Parathyroid adenoma (tissue), 2 donors: Measurements from ENCODE around the gene MTUS2.

ENCODE experiments used
- H2AFZ ChIP-seq: fragments of 300-600 bp; sonication (generic); one replicate; pipeline ENCODE4 v1.7.0; 2017; ENCODE audit warnings: antibody characterized with exemption, mild to moderate bottlenecking
- H3K27ac ChIP-seq: fragments of 300-600 bp; sonication (generic); one replicate; pipeline ENCODE4 v1.7.0; 2017
- H3K27me3 ChIP-seq: fragments of 300-600 bp; sonication (generic); one replicate; pipeline ENCODE4 v1.7.0; 2017; ENCODE audit warnings: low read length; ENCODE audit not compliant: control insufficient read depth, insufficient read depth
- H3K36me3 ChIP-seq: fragments of 300-600 bp; sonication (generic); one replicate; pipeline ENCODE4 v1.7.0; 2017; ENCODE audit warnings: low read length; ENCODE audit not compliant: control insufficient read depth, insufficient read depth
- H3K4me1 ChIP-seq: fragments of 300-600 bp; sonication (generic); one replicate; pipeline ENCODE4 v1.7.0; 2017; ENCODE audit warnings: control low read depth
- H3K4me2 ChIP-seq: fragments of 300-600 bp; sonication (generic); one replicate; pipeline ENCODE4 v1.7.0; 2017; ENCODE audit warnings: low read length
- H3K4me3 ChIP-seq: fragments of 300-600 bp; sonication (generic); one replicate; pipeline ENCODE4 v1.7.0; 2017; ENCODE audit warnings: low read depth, low read length
- H3K79me2 ChIP-seq: fragments of 300-600 bp; sonication (generic); one replicate; pipeline ENCODE4 v1.7.0; 2017; ENCODE audit warnings: control low read depth
- H3K9ac ChIP-seq: fragments of 300-600 bp; sonication (generic); one replicate; pipeline ENCODE4 v1.7.0; 2017; ENCODE audit warnings: mild to moderate bottlenecking
- H3K9me3 ChIP-seq: fragments of 300-600 bp; sonication (generic); one replicate; pipeline ENCODE4 v1.7.0; 2017; ENCODE audit warnings: low read length; ENCODE audit not compliant: control insufficient read depth
- CTCF ChIP-seq: fragments of 300-600 bp; sonication (generic); IDR thresholded peaks from one replicate; pipeline ENCODE4 v1.7.0; 2017; ENCODE audit warnings: antibody characterized with exemption, mild to moderate bottlenecking
- donor health status: primary hyperparathyroidism.

The MTUS2 gene

DNA sequence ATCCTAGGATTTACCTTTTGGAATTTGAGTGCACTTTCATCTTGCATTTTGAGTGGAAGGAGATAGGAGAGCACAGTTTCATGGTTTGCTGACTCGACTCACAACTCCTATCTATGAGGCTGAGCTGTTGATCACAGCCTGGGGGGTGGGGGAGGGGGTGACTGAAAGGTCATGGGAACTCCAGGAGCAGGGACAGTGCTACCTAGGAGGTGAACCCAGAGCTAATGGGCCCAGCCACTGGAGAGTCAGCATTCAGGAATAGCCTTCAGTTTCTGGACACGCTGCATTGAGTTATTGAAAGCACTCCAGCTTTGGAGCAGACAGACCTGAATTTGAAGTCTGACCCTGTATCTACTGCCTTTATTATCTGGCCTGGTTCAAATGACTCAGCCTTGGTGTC lies 435.4 kb downstream of the MTUS2 start:
- TF ChIP-seq CTCF, result no peak

DNA sequence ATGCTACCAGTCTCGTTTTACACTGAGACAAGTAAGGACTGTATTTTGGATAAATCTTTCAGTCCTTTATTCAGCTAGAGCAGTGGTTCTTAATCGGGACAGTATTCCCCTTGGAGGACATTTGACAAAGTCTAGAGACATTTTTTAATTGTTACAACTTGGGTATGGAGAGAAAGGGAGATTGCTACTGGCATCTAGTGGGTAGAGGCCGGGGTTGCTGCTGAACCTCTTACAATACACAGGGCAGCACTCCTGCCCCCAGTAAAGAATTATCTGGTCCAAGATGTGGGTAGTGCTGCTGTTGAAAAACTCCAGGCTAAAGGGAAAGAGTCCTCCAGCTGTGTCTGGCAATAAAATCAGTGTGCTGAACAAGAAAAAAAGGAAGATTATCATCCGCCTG lies 440.5 kb downstream of the MTUS2 start:
- no peaks in the 10 kb centered on the region for H3K4me1 ChIP-seq
- no peak overlapping the region for H3K4me3 ChIP-seq
- H3K4me2 ChIP-seq, result no peak overlapping the region
- no peak for TF ChIP-seq CTCF
- no peaks in the 10 kb centered on the region for H3K9me3 ChIP-seq
- no peak overlapping the region for H3K27ac ChIP-seq
- H3K27me3 ChIP-seq, result no peaks in the 10 kb centered on the region
- no peak overlapping the region for H3K9ac ChIP-seq
- H3K36me3 ChIP-seq, result no peaks in the 10 kb centered on the region
- no peak overlapping the region for H2AFZ ChIP-seq
- H3K79me2 ChIP-seq, result no peaks in the 10 kb centered on the region

More for the DNA sequence above, 435.4 kb downstream of the MTUS2 start:
- Histone ChIP-seq H3K9ac (no peak overlapping the region), H3K27ac (no peak overlapping the region), H3K27me3 (no peaks in the 10 kb centered on the region), H3K4me3 (no peak overlapping the region), H3K4me1 (no peaks in the 10 kb centered on the region), H3K9me3 (no peaks in the 10 kb centered on the region), H3K4me2 (no peak overlapping the region), H2AFZ (no peak overlapping the region), H3K79me2 (no peaks in the 10 kb centered on the region), H3K36me3 (no peaks in the 10 kb centered on the region)

DNA sequence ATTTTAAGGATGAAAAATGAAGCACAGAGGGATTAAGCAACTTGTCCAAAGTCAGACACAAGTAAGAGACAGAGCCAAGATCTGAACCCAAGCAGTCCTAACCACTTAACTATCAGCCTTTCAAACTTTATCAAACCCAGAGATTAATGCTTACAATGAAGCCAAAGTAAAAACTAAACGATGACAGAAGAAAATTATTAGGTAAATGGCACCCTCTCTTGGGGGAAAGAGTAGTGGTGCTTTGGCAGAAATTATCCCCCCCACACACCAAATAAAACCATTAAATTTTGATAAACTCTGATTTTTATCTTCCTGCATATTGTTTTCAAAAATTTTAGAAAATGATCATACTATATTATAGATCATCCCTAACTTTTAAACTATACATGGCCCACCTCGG lies 446.1 kb downstream of the MTUS2 start:
- Histone ChIP-seq H3K4me2 (no peak overlapping the region), H3K9me3 (no peaks in the 10 kb centered on the region), H3K79me2 (no peaks in the 10 kb centered on the region), H3K27ac (no peak overlapping the region), H3K27me3 (no peaks in the 10 kb centered on the region), H3K36me3 (no peaks in the 10 kb centered on the region), H3K4me1 (no peaks in the 10 kb centered on the region), H3K9ac (no peak overlapping the region), H3K4me3 (no peak overlapping the region), H2AFZ (no peak overlapping the region)
- no peak for TF ChIP-seq CTCF

GRCh38 chr13:29266756-29267733 lies 446.9 kb downstream of the MTUS2 start:
- Histone ChIP-seq H3K9ac (no peak overlapping the region), H3K4me3 (no peak overlapping the region), H3K9me3 (no peaks in the 10 kb centered on the region), H3K79me2 (no peaks in the 10 kb centered on the region), H2AFZ (no peak overlapping the region), H3K4me1 (no peaks in the 10 kb centered on the region), H3K27ac (no peak overlapping the region), H3K4me2 (no peak overlapping the region), H3K36me3 (no peaks in the 10 kb centered on the region), H3K27me3 (no peaks in the 10 kb centered on the region)
- TF ChIP-seq CTCF, result no peak
